HG03575 (cell line): ENCODE results near the gene VPS72.
A peak's percentile ranks its signal among the peaks of the same experiment; 100 is the strongest.

Experiments used
- ATAC-seq: cut with Tn5 transposase; IDR thresholded peaks from one replicate; pipeline ENCODE4 v1.9.1; 2021; ENCODE audit not compliant: unreplicated experiment, insufficient number of reproducible peaks, low FRiP score; ENCODE audit errors: extremely low read depth

VPS72 gene

DNA sequence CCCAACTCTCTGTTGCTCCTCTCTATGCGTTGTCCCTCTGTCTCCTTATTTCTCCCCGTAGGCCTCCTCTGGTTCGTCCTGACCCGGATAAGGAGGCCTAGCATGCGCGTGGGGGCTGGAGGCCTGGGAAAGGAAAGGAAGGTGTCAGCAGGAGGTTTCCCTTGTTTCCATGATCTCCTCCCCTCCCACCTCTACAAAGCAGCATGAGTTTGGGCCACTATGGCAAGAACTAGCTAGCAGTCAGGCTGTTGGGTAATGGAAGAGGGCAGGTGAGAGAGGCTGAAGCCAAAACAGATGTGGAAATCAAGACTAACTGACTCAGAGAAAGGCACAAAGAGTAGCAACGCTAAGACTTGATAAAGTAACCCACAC is 42.9 kb downstream of the VPS72 start:
- ATAC-seq = no peak

DNA sequence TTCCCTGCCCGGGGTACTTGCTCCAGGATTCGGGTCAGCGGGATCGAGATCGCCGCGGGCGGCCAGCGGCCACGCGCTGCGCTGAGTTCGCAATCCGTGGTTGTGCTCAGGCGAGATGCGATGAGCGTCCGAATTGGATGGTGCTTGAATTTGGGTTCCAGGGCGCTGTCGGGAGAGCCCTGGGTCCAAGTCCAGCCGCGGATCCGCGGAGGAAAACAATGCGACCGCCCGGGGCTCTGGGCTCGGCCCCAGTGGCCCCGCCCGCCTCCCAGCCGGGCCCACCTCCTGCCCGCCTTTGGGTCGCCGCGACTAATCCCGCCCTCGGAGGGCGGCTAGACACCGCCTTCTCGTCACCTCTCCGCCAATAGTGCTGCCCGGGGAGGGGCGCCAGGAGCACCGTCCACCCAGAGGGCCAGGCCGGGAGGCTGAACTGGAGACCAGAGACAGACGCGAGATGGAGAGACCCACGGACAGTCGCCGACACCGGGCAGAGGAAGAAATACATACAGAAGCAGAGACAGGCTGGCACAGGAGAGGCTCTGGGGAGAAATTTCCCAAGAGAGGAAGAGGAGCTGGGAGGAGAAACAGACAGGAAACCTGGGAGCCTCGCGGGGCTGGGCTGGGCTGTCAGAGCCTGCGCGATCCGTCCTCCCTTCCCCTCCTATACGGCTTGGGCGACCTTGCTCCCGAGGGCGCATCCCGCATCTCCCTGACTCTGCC is 43.4 kb downstream of the VPS72 start, which contains the start of gene SEMA6C:
TSS of gene SEMA6C (minus strand) at position 220 of the 720 bp plus-strand sequence. CDS start 4,010 bp downstream, outside the sequence.
- peak; percentile 85 for ATAC-seq

DNA sequence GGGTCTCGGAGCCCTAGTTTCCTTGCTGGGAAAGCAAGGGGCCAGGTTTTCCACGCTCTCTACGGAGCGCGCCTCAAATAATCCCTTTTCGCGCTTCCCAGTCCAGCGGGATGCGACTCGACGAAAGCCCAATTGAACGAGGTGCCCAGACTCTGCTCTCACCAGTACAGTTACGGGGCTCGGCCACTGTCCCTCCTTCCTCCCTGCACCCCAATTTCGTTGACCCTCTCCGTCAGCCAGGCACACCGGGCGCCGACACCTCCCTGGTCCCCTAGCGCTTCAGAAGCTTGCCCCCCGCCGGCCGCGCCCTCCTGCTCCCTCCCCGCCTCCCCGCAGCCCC is 44.0 kb downstream of the VPS72 start:
- ATAC-seq = no peak

DNA sequence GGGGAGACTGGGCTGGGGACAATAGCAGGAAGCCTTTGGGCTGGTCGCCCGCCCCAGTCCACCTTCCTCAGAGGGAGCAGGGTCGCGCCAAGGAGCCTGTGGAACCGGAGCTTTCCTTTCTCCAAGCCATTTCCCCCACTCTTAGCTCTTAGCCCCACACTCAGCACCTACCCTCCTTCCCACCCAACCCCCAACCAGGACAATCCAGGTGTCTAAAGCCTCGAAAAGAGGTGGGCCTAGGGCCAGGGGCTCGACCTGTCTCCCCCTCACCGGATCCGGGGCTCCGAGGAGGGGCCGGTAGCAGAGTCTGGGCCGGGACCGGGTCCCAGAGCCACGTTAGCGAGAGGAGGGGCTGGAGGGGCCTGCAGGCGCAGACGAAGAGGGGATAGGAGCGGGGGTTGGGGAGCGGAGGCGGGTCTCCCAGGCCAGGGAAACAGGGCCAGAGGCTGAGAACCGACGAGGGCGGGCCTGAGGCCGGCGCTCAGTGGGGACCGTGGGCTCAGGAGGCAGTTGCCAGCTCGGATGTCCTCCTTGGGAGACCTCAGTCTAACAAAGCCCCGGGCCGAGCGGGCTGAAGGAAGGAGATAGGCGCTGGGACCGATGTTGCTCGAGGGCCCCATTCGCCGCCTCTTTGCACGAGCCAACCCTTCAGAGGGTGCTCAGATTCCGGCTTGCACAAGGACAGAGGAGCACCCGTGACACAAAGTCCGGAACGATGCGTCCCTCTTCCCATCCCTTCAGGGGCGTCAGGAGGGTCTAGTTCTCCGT is 44.5 kb downstream of the VPS72 start:
- no peak for ATAC-seq

DNA sequence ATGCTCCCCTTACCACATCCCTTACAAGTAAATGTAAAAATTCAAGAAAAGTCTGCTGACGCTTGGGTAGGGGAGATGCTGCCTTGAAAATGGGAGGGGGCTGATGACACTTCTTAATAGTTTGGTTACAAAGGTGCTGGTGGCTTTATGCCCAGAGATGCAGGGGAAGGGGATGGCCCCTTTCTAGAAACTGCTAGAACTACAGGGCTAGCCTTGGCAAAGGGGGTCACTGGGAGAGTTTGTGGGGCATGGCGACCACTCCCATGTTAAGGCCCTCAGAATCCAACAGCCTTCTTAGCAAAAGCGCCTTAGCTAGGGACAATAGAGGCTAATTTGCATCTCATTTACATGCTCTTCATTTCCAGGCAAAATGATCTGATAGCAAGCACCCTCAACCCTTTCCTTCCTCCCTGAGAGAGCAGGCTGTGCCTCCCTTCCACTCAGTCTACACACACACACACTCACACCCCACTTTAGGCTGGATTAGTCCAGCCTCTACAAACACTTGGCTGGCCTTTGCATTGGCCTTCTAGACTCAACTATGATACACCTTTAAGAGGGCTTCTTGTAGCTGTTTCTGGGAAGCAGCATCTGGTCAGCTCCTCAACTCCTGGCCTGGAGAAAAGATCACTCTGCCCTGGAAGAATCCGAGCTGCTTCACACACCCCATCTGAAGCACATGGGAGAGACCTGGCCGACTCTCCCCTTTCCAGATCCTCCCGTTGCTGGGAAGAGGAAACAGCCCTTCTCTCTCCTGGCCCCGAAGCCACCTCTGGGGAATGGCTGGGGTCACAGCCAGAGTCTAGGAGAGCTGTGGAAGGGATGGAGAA is 45.3 kb downstream of the VPS72 start:
- no peak for ATAC-seq

DNA sequence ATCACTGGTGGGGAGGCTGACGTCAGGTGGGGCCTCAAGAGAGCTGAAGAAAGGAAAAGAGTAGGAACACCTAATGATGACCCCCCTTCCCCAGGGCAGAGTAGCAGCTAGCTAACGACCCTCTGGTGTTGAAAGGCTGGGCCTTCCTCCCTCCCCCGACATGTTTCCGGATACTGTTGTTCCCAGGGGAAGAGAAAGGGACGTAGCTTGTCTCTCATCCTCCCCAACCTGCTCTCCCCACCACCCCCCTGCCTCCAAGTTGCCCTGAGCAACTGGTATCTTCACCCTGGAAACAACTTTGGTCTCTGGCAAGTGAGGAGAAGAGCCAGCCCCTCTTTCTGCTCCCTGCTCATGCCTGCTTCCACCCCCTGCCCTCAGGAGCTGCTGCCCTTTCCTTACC is 46.0 kb downstream of the VPS72 start:
- ATAC-seq = no peak

DNA sequence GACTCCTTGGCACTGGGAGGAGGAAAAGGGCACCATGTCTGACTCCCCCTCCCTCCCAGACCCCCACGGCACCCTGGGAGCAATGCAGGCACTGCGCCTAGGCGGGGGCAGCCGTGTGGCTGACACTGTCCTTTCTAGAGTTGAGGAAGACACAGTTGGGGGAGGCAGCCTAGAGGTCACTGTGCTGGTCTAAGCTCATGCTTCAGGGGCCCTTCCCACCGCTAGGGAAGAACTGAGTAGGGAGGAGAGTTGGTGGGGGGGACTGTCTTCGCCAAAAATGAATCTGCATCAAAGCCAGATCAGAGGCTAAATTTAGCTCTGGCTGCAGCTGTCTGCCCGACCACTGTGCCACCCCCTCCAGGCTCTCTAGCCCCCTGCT is 47.0 kb downstream of the VPS72 start:
- no peak for ATAC-seq

DNA sequence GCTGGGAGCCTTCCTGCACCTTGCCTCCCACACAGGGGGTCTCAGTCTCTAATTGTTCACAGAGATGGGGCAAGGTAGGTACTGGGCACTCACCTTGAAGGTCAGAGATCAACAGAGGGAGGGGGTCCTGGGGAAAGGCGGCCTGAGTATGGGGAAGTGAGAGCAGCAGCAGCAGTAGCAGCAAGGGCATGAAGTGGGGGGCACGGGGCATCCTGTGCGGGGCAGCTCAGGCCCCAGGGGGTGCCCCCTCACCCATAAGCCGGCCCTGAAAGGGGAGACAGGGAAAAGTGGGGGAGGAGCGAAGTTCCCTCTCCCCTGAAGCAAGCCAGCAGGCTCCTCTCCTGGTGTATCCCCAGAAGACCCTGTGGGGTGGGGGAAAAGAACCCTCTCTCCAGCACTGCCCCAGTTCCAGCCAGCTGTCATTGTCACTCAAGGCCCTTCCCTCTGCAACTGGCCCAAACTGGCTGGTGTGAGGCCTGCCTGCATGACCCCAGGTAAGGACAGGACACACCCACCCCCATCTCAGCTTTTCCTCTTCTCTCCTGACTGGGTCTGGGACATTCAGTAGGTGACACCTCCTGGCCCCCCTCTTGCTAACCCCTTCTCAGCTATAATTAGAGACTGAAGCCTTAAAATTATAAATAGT is 47.5 kb downstream of the VPS72 start:
- ATAC-seq = no peak

DNA sequence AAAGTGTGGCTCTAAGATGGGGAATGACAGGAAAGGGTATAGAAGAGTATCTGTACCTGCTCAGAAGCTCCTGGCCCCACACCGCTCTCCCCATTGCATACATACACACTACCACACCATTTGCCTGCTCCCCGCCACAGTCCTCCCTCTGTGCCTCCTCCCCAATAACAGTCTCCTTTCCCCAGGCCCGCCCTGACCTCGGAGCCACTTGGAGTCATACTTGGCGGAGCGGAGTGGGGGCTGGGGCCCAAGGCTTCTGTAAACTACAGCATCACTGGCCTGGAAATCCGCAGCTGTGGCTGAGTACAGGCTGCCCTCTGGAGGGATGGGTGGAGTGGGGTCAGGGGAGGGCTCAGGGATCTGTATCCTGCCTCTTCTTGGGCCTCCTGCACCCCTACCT is 52.2 kb downstream of the VPS72 start:
- no peak for ATAC-seq

DNA sequence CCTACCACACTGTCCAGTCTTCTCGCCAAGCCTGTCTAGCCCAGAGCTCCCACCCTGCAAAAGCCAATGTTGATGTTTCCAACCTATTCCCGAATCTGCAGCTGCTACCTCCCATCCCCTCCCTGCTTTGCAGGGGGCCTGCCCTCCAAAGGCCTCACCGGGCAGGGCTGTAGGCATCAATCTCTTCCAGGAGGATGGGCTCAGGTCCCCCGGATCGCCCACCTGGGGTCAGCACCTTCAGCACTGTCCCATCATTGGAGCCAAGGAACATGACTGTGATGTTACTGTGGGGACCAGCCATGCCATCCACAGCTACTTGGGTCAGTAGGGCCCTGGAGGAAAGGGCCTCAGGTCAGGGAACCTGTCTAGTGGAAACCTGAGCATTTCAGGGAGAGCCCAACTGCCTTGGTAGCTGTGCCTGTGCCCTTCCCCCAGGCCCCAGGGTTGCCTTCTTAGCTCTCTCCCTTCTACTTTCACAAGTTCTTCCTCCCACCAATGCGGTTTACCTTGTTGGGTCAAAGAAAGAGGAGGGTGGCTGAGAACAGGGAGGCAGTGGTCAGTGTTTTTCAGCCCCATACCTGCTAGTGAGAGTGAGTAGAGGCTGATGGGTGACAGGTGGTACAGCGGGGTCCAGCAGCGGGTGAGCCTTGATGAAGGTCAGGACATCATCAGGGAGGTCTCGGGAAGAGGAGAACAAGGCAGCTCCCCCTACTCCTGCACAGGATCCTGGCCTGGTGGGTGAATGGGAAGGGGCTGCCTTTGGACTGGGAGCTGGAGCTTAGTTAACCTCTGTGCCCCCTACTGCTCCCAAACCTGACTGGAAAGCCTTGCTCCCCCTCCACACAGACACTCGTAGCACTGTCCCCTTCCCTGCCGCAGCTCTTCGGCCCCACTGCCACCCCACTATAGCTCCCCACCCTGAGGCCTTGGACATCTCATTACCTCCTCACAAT is 54.3 kb downstream of the VPS72 start:
- ATAC-seq = no peak

DNA sequence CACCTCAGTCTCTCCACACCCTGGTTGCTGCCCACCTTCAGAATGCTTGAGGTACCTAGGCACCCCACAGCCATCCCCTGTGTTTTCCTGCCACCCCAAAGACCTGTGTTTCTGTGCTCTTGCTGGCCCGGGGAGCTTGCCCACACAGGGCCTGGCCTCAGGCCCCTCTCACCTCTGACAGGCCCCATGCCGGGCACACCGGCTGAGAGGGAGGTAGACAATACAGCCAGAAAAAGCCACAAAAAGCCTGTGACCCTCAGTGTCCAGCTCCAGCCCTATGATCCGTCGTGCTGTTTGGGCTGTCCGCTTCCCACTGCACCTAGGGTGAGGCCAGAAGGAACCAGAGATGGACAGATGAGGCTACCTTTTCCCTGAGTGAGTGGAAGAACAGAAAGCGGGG is 55.0 kb downstream of the VPS72 start:
- no peak for ATAC-seq

DNA sequence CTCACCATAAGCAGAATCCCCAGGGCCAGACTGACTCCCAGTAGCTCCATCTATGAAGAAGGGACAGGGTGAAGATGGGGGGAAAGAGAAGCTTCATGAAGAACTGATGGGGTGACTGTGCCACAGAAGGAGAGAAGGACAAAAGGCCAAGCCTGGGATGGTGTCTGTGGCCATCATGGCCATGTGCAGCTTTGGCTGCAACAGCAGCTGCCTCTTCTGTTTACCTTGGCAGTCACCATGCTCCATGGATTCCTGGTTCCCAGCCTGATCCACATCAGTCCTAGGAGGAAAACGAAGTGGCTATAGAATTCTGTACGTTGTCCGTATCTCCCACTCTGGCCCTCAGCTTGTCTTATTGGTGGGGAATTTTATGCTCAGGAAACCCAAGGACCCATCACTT is 55.6 kb downstream of the VPS72 start:
- ATAC-seq = no peak

DNA sequence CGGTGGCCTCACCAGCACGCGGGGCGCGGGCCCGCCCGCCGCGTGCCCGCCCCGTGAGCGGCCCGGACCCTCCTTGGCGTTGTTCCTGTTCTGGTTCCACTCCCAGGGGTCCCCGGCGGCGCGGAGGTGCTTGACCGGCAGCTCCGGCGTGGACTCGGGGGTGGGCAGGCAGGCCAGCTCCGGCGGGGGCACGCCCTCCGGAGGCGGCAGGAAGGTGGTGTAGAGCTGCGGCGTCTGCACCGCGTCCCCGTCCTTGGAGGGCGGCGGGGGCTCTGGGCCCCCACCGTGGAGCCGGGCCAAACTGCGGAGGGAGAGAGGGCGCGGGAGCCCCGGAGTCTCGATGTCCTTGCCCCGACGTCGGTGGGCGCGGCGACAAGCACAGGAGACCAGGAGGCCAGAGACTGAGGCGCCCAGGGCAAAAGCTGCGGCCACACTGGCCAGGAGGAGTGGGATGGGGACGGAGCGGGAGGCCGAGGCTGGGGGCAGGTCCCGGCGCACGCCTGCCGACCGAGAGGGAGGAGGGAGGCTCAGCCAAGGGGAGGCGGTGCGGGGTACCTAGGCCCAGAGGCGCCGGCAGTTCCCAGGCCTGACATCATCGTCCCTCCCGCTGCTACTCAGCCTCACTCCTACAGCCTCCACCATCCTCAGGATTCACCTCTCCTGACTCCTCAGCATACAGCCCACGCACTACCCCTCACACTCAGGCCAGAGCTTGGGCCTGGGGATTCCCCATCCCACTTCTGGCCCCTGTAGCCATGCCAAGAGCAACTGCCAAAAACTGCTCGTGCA is 56.8 kb downstream of the VPS72 start:
- no peak for ATAC-seq

DNA sequence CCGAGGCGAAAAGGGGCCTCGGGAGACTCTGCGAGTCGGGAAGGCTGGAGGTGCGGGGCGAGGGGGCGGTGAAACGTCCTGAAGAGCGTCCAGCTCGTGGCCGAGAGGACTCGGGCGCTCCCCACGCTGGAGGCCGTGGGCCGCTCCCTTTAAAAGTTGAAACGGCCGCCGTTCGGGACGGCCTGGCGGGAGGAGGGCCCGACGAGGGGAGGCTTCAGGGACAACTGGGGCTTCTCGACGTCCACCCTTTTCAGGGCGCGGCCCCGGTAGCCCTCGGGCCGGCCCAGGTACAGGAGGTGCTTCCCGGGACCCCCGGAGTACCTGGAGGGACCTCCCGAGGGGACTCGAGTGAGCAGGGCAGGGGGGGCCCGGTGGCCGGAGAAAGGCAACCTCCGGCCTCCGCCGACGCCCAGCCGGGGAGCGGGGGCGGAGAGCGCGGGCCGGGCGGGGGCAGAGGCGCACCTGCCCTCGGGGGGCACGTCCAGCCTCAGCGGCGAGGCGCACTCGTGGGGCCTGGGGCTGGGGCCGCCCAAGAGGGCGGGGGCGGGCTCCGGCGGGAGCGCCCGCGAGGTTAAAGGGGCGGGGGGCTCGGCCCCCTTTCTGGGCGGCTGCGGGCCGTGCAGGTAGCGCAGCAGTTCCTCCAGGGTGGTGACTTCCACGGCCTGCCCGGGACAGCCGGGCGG is 57.5 kb downstream of the VPS72 start:
- ATAC-seq = no peak

DNA sequence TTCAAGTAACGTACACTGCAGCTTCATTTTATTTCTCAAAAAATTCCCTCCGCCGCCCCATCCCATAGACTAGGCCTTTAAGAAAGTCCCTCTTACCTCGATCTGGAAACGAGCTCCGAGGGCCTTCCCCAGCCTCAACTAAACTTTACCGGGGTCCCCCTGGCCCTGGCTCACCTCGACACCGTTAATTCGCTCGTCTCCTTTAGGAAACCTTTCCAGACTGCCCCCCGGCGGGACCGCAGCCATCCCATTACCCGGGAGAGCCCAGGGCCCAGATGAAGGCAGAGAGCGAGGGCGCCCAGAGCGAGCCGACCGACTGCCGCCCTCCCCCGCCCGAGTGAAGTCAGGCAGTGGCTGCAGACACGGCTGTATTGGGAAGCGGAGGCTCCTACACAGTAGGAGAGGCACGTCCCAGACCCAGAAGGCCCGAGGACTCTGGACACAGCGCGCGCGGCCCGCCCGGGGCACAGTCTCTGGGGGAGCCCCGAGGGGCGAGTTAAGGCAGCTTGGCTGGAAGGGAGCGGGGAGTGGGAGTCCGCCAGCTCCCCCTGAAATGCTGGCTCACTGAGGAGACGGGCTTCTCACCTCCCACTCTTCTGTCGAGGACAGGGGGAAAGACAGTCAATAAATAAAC is 58.2 kb downstream of the VPS72 start:
- ATAC-seq = no peak

DNA sequence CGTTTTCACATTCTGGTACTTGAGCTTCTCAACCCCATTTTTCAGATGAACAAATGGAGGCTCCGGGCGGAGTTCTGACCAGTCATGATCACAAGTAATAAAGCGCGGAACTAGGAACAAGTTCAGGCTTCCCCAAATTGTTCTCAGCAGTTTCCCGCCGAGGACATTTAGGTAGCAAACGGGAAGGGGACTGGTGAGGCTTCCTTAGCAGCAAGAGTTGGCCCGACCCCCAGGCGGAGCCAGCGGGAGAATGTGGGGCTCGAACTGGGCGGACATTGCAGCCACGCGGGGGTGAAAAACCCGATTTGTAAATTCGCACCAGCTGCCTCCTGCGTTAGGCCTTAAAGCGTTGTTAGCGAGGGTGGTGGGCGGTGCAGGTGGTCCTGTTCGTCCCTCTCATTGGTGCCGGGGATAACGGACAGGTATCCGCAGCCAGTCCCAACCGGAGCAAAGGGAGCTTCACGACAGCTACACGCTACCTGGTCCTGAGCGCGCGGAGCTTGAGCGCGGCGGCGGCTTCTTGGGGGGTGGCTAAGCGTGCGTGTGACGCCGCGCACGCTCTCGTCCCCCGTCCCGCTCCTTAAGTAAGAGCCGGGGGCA is 58.9 kb downstream of the VPS72 start:
- ATAC-seq = no peak
